GM21515 (cell line): ENCODE results near the gene TMEM170A.
A peak's percentile ranks its signal among the peaks of the same experiment; 100 is the strongest.

Source experiments
- ATAC-seq: cut with Tn5 transposase; IDR thresholded peaks from one replicate; pipeline ENCODE4 v1.9.1; 2021; ENCODE audit not compliant: unreplicated experiment

TMEM170A gene

GRCh38 chr16:75482434-75483205 lies 18.1 kb upstream of the TMEM170A start:
- ATAC-seq, result no peak

- ATAC-seq, result no peak
Measured at GRCh38 chr16:75481475-75481874, 17.0 kb upstream of the TMEM170A start.

- ATAC-seq, result no peak
Measured at GRCh38 chr16:75479421-75479990, 15.0 kb upstream of the TMEM170A start.

- no peak for ATAC-seq
Measured at GRCh38 chr16:75478480-75479345, 14.2 kb upstream of the TMEM170A start.

- no peak for ATAC-seq
Measured at GRCh38 chr16:75477680-75478473, 13.4 kb upstream of the TMEM170A start.

- ATAC-seq, result no peak
Measured at GRCh38 chr16:75476817-75477216, 12.3 kb upstream of the TMEM170A start.

GRCh38 chr16:75475420-75475847 lies 10.9 kb upstream of the TMEM170A start:
- ATAC-seq, result no peak

- ATAC-seq, result no peak
Measured at GRCh38 chr16:75472908-75473877, 8.7 kb upstream of the TMEM170A start.

- peak; percentile 71 for ATAC-seq
Measured at GRCh38 chr16:75471723-75472633, 7.5 kb upstream of the TMEM170A start.

- no peak for ATAC-seq
Measured at GRCh38 chr16:75466760-75467159, 2.3 kb upstream of the TMEM170A start.

GRCh38 chr16:75463389-75464121 lies 934 bp downstream of the TMEM170A start:
- peak; percentile 23 for ATAC-seq

- ATAC-seq, result no peak
Measured at GRCh38 chr16:75462806-75463205, 1.7 kb downstream of the TMEM170A start.

- ATAC-seq, result no peak
Measured at GRCh38 chr16:75461575-75461974, 2.9 kb downstream of the TMEM170A start.

GRCh38 chr16:75460446-75460845 lies 4.0 kb downstream of the TMEM170A start:
- ATAC-seq, result no peak

GRCh38 chr16:75459691-75460090 lies 4.8 kb downstream of the TMEM170A start:
- ATAC-seq, result no peak

GRCh38 chr16:75458439-75458838 lies 6.0 kb downstream of the TMEM170A start:
- no peak for ATAC-seq

GRCh38 chr16:75458029-75458428 lies 6.5 kb downstream of the TMEM170A start:
- no peak for ATAC-seq

- no peak for ATAC-seq
Measured at GRCh38 chr16:75457485-75458021, 6.9 kb downstream of the TMEM170A start.
